Smooth muscle cell (in vitro differentiated cells): Measurements from ENCODE around the gene UPK1A. TPM values are rescaled to one million over a fixed set of nuclear protein-coding genes. Genes with fewer than 3 reads are reported as not detected.

ENCODE experiments used
- DNase-seq: peaks from one replicate; lab custom pipeline; 2025; ENCODE audit not compliant: unreplicated experiment; lab: John Stamatoyannopoulos, UW
- H2AFZ ChIP-seq: fragments of 200-600 bp; sonication (generic); 2 replicates; pipeline ENCODE4 v1.6.0; 2016; ENCODE audit warnings: antibody characterized with exemption, low read depth, mild to moderate bottlenecking
- H3F3A ChIP-seq: fragments of 200-600 bp; sonication (generic); 2 replicates; pipeline ENCODE4 v1.6.0; 2017; ENCODE audit warnings: antibody characterized with exemption, low read depth
- H3K27ac ChIP-seq: fragments of 200-600 bp; sonication (generic); 2 replicates; pipeline ENCODE4 v1.5.1; 2016; ENCODE audit warnings: low read depth, mild to moderate bottlenecking
- H3K27me3 ChIP-seq: fragments of 200-600 bp; sonication (generic); 2 replicates; pipeline ENCODE4 v1.6.1; 2016; ENCODE audit warnings: low read depth, mild to moderate bottlenecking
- H3K36me3 ChIP-seq: fragments of 200-600 bp; sonication (generic); 2 replicates; pipeline ENCODE4 v1.5.1; 2016; ENCODE audit warnings: low read depth
- H3K4me1 ChIP-seq: fragments of 200-600 bp; sonication (generic); 2 replicates; pipeline ENCODE4 v1.5.1; 2016; ENCODE audit warnings: low read depth
- H3K4me2 ChIP-seq: fragments of 200-600 bp; sonication (generic); 2 replicates; pipeline ENCODE4 v1.6.0; 2016; ENCODE audit warnings: mild to moderate bottlenecking
- H3K4me3 ChIP-seq: fragments of 200-600 bp; sonication (generic); 2 replicates; pipeline ENCODE4 v1.5.1; 2016; ENCODE audit warnings: mild to moderate bottlenecking
- H3K79me2 ChIP-seq: fragments of 200-600 bp; sonication (generic); 2 replicates; pipeline ENCODE4 v1.6.0; 2016; ENCODE audit warnings: low read depth, mild to moderate bottlenecking
- H3K9ac ChIP-seq: fragments of 200-600 bp; sonication (generic); 2 replicates; pipeline ENCODE4 v1.6.0; 2016; ENCODE audit warnings: low read depth
- H3K9me3 ChIP-seq: fragments of 200-600 bp; sonication (generic); replicated peaks from 2 replicates; pipeline ENCODE4 v1.5.1; 2016; ENCODE audit warnings: low read depth
- H4K20me1 ChIP-seq: fragments of 200-600 bp; sonication (generic); 2 replicates; pipeline ENCODE4 v1.6.0; 2016; ENCODE audit warnings: low read depth
- CTCF ChIP-seq: fragments of 200-600 bp; sonication (generic); IDR thresholded peaks from 2 replicates; pipeline ENCODE4 v1.5.1; 2017; ENCODE audit warnings: borderline replicate concordance, mild to moderate bottlenecking, antibody characterized with exemption; ENCODE audit not compliant: insufficient read depth, poor library complexity, severe bottlenecking
- WGBS: methylation state at CpG from one replicate; pipeline ENCODE4 v1.1.7; 2016; ENCODE audit warnings: low lambda C conversion rate; 5-methylcytosine and 5-hydroxymethylcytosine counted together
- polyA plus RNA-seq: library from polyadenylated mRNA; unstranded; fragments of >200 nt; fragmentation: Nextera tagmentation; extraction: Ambion mirVana; gene quantifications from 2 replicates; pipeline ENCODE4 v1.2.1, GENCODE V29; 2016
- total RNA-seq: library from RNA; depleted of rRNA; stranded (reverse); fragments of >200 nt; gene quantifications from 2 replicates; pipeline ENCODE4 v1.2.3, GENCODE V29; 2014

The UPK1A gene
- total and polyA plus RNA-seq, 2 experiments from 2014 or later: 1.0 to 4.2 TPM

- DNase-seq: peak; percentile 92
- no peaks in the 10 kb centered on the region for H3K27me3 ChIP-seq
- peaks cover 13% of the 10 kb centered on the region for H3K4me1 ChIP-seq
- H2AFZ ChIP-seq: peak within 1 kb of the TSS; percentile 89
- H3K79me2 ChIP-seq: peaks cover 19% of the 10 kb centered on the region
- peak within 1 kb of the TSS; percentile 86 for H3K27ac ChIP-seq
- TF ChIP-seq CTCF: no peak
- H3K9me3 ChIP-seq: no peaks in the 10 kb centered on the region
- H4K20me1 ChIP-seq: no peaks in the 10 kb centered on the region
- peak within 1 kb of the TSS; percentile 97 for H3K9ac ChIP-seq
- H3K4me3 ChIP-seq: peak within 1 kb of the TSS; percentile 94
- H3F3A ChIP-seq: no peaks in the 10 kb centered on the region
- no peaks in the 10 kb centered on the region for H3K36me3 ChIP-seq
- peak within 1 kb of the TSS; percentile 100 for H3K4me2 ChIP-seq
- WGBS: under 1% methylated on average over 55 of the region's 56 CpGs
These were observed 37.6 kb upstream of the UPK1A start, which contains the start of gene RBM42 for GRCh38 chr19:35628565-35629331. Gene RBM42, plus strand, starts transcription at chr19:35629036. Its CDS starts 118 bp downstream, at chr19:35629154.

GRCh38 chr19:35629332-35629633 is 37.0 kb upstream of the UPK1A start:
- H3K4me2 ChIP-seq: peak overlapping the region; percentile 100
- no peaks in the 10 kb centered on the region for H3K27me3 ChIP-seq
- no peak for DNase-seq
- H3K4me3 ChIP-seq: peak overlapping the region; percentile 94
- H3F3A ChIP-seq: no peaks in the 10 kb centered on the region
- H4K20me1 ChIP-seq: no peaks in the 10 kb centered on the region
- H3K36me3 ChIP-seq: no peaks in the 10 kb centered on the region
- peaks cover 19% of the 10 kb centered on the region for H3K79me2 ChIP-seq
- peak overlapping the region; percentile 75 for H3K27ac ChIP-seq
- WGBS: 16% methylated on average over 10 of the region's 15 CpGs
- TF ChIP-seq CTCF: no peak
- no peaks in the 10 kb centered on the region for H3K9me3 ChIP-seq
- peak overlapping the region; percentile 97 for H3K9ac ChIP-seq
- H3K4me1 ChIP-seq: peaks cover 13% of the 10 kb centered on the region
- H2AFZ ChIP-seq: peak overlapping the region; percentile 89

GRCh38 chr19:35633727-35634440 is 32.4 kb upstream of the UPK1A start:
- no peak for TF ChIP-seq CTCF
- WGBS: 96% methylated on average over 23 of the region's 29 CpGs
- Histone ChIP-seq H3K27me3 (no peaks in the 10 kb centered on the region), H2AFZ (no peak overlapping the region), H3K4me1 (peaks cover 8% of the 10 kb centered on the region), H3K27ac (no peak overlapping the region), H3F3A (no peaks in the 10 kb centered on the region), H3K4me3 (no peak overlapping the region), H3K9me3 (no peaks in the 10 kb centered on the region), H3K4me2 (no peak overlapping the region), H3K79me2 (peaks cover 19% of the 10 kb centered on the region), H3K9ac (no peak overlapping the region), H3K36me3 (no peaks in the 10 kb centered on the region), H4K20me1 (no peaks in the 10 kb centered on the region)
- DNase-seq: no peak
